Lung (tissue), 12 donors: Measurements from ENCODE around the gene PEPD. TPM values are rescaled to one million over a fixed set of nuclear protein-coding genes. Genes with fewer than 3 reads are reported as not detected.

Experiments
- ATAC-seq: fragments of 200-7000 bp; cut with Tn5 transposase; one replicate; pipeline ENCODE4 v1.9.1; 2020; ENCODE audit warnings: moderate number of reproducible peaks; ENCODE audit not compliant: insufficient read depth, low FRiP score
- DNase-seq, 3 donors: peaks; one replicate each; pipeline ENCODE4 v3.0.0-alpha.2; 2013 to 2017
- H3K27ac ChIP-seq, 2 donors: one replicate each; pipeline ENCODE4 v1.5.1; 2013; ENCODE audit warnings: mild to moderate bottlenecking in 2 of 2, moderate library complexity in 2 of 2, control low read depth in 1 of 2, inconsistent platforms in 1 of 2, low read depth in 1 of 2, low read length in 1 of 2
- H3K27me3 ChIP-seq, 3 donors: one replicate each; pipeline ENCODE4 v1.5.1; 2013; ENCODE audit warnings: low read length in 2 of 3; ENCODE audit not compliant: control insufficient read depth in 3 of 3, insufficient read depth in 3 of 3
- H3K36me3 ChIP-seq, 4 donors: one replicate each; pipeline ENCODE4 v1.5.1; 2013; ENCODE audit warnings: low read length in 4 of 4, mild to moderate bottlenecking in 1 of 4, moderate library complexity in 1 of 4; ENCODE audit not compliant: control insufficient read depth in 4 of 4, insufficient read depth in 4 of 4
- H3K4me1 ChIP-seq, 5 donors: one replicate each; pipeline ENCODE4 v1.5.1; 2013; ENCODE audit warnings: low read length in 5 of 5, mild to moderate bottlenecking in 2 of 5, moderate library complexity in 1 of 5; ENCODE audit not compliant: control insufficient read depth in 5 of 5, insufficient read depth in 5 of 5
- H3K4me3 ChIP-seq: one replicate; pipeline ENCODE4 v1.5.1; 2013; ENCODE audit warnings: mild to moderate bottlenecking, control low read depth, moderate library complexity
- H3K9ac ChIP-seq, 2 donors: one replicate each; pipeline ENCODE4 v1.5.1; 2013; ENCODE audit warnings: low read length in 2 of 2, control low read depth in 1 of 2; ENCODE audit not compliant: insufficient read depth in 1 of 2
- H3K9me3 ChIP-seq, 4 donors: one replicate each; pipeline ENCODE4 v1.5.1; 2013; ENCODE audit warnings: low read length in 3 of 4, mild to moderate bottlenecking in 1 of 4, moderate library complexity in 1 of 4; ENCODE audit not compliant: control insufficient read depth in 4 of 4, insufficient read depth in 3 of 4
- CTCF ChIP-seq: IDR thresholded peaks from 2 replicates; pipeline ENCODE4 v1.5.1; 2012; ENCODE audit warnings: mild to moderate bottlenecking; ENCODE audit errors: control extremely low read depth, extremely low read depth
- WGBS, 2 donors: extraction: QIAGEN DNeasy Blood & Tissue Kit; methylation state at CpG; one replicate each; pipeline ENCODE4 v1.1.7; 2013; 5-methylcytosine and 5-hydroxymethylcytosine counted together
- polyA plus RNA-seq, 2 donors: library from polyadenylated mRNA; stranded (reverse); fragments of 200-250 nt; gene quantifications; one replicate each; pipeline ENCODE4 v1.2.1, GENCODE V29; 2013
- total RNA-seq, 2 donors: library from RNA; depleted of rRNA in 1 of 2; stranded (reverse); fragments of >200 nt in 1 of 2; gene quantifications; one replicate each; pipeline ENCODE4 v1.2.1, GENCODE V29; 2014 to 2021
- donor health status: control.
- donor health status: control.
- donor health status: Bipolar disorder and iron deficiency.
- donor health status: healthy.
- donor health status: DM: yes; HTN: yes; CAD: no.

Gene PEPD
- total and polyA plus RNA-seq, 4 donors = 29.6 to 88.2 (median 73.4) TPM

GRCh38 chr19:33464010-33464732 lies 57.4 kb downstream of the PEPD start:
- Histone ChIP-seq H3K9me3 (no peaks in the 10 kb centered on the region), H3K27me3 (no peaks in the 10 kb centered on the region), H3K36me3 (peaks cover 0 to 29% (median 0%) of the 10 kb centered on the region in 4 donors), H3K9ac (no peak overlapping the region), H3K27ac (no peak overlapping the region), H3K4me3 (no peak overlapping the region), H3K4me1 (peaks cover 0 to 4% (median 0%) of the 10 kb centered on the region in 5 donors)
- 89 to 94% methylated on average over 12 of the region's 12 CpGs for WGBS, 2 donors
- ATAC-seq = no peak
- no peak for TF ChIP-seq CTCF
- DNase-seq = no peak

GRCh38 chr19:33463199-33463598 lies 58.4 kb downstream of the PEPD start:
- Histone ChIP-seq H3K9ac (no peak overlapping the region), H3K27me3 (no peaks in the 10 kb centered on the region), H3K9me3 (no peaks in the 10 kb centered on the region), H3K27ac (no peak overlapping the region), H3K36me3 (peaks cover 0 to 29% (median 0%) of the 10 kb centered on the region in 4 donors), H3K4me3 (no peak overlapping the region), H3K4me1 (peaks cover 0 to 4% (median 0%) of the 10 kb centered on the region in 5 donors)
- DNase-seq (no peak), ATAC-seq (no peak)
- 78 to 79% methylated on average over 10 of the region's 10 CpGs for WGBS, 2 donors
- TF ChIP-seq CTCF = no peak

GRCh38 chr19:33462112-33462791 lies 59.3 kb downstream of the PEPD start:
- Histone ChIP-seq H3K36me3 (peaks cover 0 to 26% (median 0%) of the 10 kb centered on the region in 4 donors), H3K27ac (no peak overlapping the region), H3K4me1 (peaks cover 0 to 4% (median 0%) of the 10 kb centered on the region in 5 donors), H3K4me3 (no peak overlapping the region), H3K9ac (no peak overlapping the region), H3K9me3 (no peaks in the 10 kb centered on the region), H3K27me3 (no peaks in the 10 kb centered on the region)
- DNase-seq (no peak), ATAC-seq (no peak)
- no peak for TF ChIP-seq CTCF
- WGBS, 2 donors = 89 to 92% methylated on average over 16 of the region's 16 CpGs
